NCI-H524 treated with DMSO at 0.1 percent for 48 hours (cell line): Measurements from ENCODE around the gene REV3L.
"Not testable (repeated sequence)": the region's sequence is repeated elsewhere in the genome, so short reads cannot be mapped to it uniquely, and the experiment has no call there.

Experiments
- DNase-seq: peaks from one replicate; lab custom pipeline; 2025; lab: John Stamatoyannopoulos, UW

REV3L gene

GRCh38 chr6:111482959-111483735, at the start of gene REV3L:
REV3L (minus strand) TSS chr6:111483218; CDS start chr6:111482888, 330 bp downstream.
- DNase-seq, result peak; percentile 38

- no peak for DNase-seq
Observed at GRCh38 chr6:111531185-111531584, 48.2 kb upstream of the REV3L start.

- peak; percentile 40 for DNase-seq
Observed at GRCh38 chr6:111530667-111531066, 47.6 kb upstream of the REV3L start.

GRCh38 chr6:111530218-111530617, 47.2 kb upstream of the REV3L start:
- no peak for DNase-seq

GRCh38 chr6:111527367-111527766, 44.3 kb upstream of the REV3L start:
- no peak for DNase-seq

GRCh38 chr6:111524735-111525134, 41.7 kb upstream of the REV3L start:
- DNase-seq, result no peak

- DNase-seq, result no peak
Observed at GRCh38 chr6:111524252-111524651, 41.2 kb upstream of the REV3L start.

GRCh38 chr6:111523484-111524167, 40.6 kb upstream of the REV3L start:
- DNase-seq, result no peak

GRCh38 chr6:111522393-111523020, 39.5 kb upstream of the REV3L start:
- DNase-seq, result no peak

- DNase-seq, result no peak
Observed at GRCh38 chr6:111521497-111522270, 38.7 kb upstream of the REV3L start.

- DNase-seq, result no peak
Observed at GRCh38 chr6:111520524-111520923, 37.5 kb upstream of the REV3L start.

- DNase-seq, result no peak
Observed at GRCh38 chr6:111517965-111518364, 34.9 kb upstream of the REV3L start.

GRCh38 chr6:111515259-111515658, 32.2 kb upstream of the REV3L start:
- no peak for DNase-seq

GRCh38 chr6:111514531-111514930, 31.5 kb upstream of the REV3L start:
- not testable (repeated sequence) for DNase-seq

GRCh38 chr6:111507219-111507618, 24.2 kb upstream of the REV3L start:
- not testable (repeated sequence) for DNase-seq

- DNase-seq, result not testable (repeated sequence)
Observed at GRCh38 chr6:111505498-111505897, 22.5 kb upstream of the REV3L start.

- no peak for DNase-seq
Observed at GRCh38 chr6:111503660-111504059, 20.6 kb upstream of the REV3L start.

- DNase-seq, result no peak
Observed at GRCh38 chr6:111503194-111503593, 20.2 kb upstream of the REV3L start.

- DNase-seq, result no peak
Observed at GRCh38 chr6:111502154-111502553, 19.1 kb upstream of the REV3L start.

GRCh38 chr6:111499269-111499793, 16.3 kb upstream of the REV3L start:
- DNase-seq, result no peak

GRCh38 chr6:111494951-111495635, 12.1 kb upstream of the REV3L start:
- DNase-seq, result no peak
